GM12864 (cell line): Measurements from ENCODE around the gene ARHGAP22.

Experiments
- DNase-seq: peaks from one replicate; pipeline ENCODE4 v3.0.0-alpha.2; 2011; ENCODE audit warnings: low read depth
- H3K4me3 ChIP-seq: 2 replicates; pipeline ENCODE4 v1.5.1; 2011; ENCODE audit warnings: mild to moderate bottlenecking, low read depth, low read length, control low read depth
- CTCF ChIP-seq: IDR thresholded peaks from 2 replicates; pipeline ENCODE4 v1.5.1; 2011; ENCODE audit warnings: low read depth, mild to moderate bottlenecking, moderate library complexity, low read length, control low read depth, inconsistent platforms; ENCODE audit errors: missing control alignments

The ARHGAP22 gene

DNA sequence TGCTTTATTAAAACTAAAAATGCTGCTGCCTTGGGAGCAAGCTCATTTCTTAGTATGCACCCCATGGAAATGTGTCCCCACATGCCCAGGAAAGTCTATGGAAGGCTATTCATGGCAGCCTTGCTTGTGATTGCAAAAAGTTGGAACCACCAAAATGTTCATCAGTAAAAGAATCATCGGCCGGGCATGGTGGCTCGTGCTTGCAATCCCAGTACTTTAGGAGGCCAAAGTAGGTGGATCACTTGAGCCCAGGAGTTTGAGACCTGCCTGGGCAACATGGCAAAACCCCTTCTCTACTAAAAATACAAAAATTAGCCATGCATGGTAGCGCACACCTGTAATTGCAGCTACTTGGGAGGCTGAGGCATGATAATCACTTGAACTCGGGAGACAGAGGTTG is 79.8 kb downstream of the ARHGAP22 start:
- no peak for DNase-seq
- TF ChIP-seq CTCF, result no peak
- H3K4me3 ChIP-seq, result no peak overlapping the region

DNA sequence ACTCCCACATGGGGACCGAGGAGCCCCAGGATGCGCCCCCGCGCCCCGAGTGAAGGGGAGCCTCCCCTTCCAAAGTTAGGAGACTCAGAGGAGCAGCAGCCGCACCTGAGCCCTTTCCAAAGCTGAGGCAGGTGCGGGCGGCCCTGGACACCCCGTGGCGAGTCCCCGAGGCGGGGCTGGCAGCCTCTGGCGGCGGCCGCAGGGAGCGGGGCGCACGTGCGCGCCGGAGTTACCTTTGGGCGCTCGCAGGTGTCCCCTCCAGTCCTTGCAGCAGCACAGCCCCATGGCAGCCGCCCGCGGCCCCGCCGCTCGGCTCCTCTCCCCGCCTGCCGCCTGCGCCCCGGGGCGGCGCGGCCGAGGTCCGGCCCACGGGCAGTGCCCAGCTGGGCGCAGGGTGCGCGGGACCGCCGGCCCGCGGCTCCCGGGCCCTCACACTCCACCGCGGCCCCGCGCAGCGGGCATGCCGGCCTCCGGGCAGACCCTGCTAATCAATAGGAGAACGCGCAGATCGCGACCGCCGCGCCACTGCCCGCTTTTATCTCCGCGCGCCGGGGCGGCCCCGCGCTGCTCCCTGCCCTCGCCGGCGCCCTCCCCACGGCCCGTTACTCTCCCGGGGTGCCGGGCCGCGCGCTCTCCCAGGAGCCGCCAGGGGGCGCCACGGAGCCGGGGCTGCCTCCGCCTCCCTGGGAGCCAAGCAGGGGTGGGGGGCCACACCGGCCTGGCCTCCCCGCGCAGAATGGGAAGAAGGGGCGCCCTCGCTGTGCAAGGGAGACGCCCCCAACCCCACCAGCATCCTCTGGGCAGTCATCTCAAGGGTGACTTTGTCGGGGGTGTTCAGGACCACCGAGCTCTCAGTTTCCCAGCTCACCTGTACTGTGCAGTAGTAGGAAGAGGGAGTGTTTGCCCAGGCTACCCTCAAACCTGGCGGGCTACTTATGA is 80.8 kb downstream of the ARHGAP22 start:
- peak overlapping the region; percentile 15 for H3K4me3 ChIP-seq
- TF ChIP-seq CTCF, result peak; percentile 49
- DNase-seq, result no peak

- TF ChIP-seq CTCF, result no peak
- H3K4me3 ChIP-seq, result no peak overlapping the region; the same call in 1 of the 2 replicates
- no peak for DNase-seq
These were observed 81.6 kb downstream of the ARHGAP22 start for GRCh38 chr10:48523212-48523819.

GRCh38 chr10:48522011-48522765 is 82.7 kb downstream of the ARHGAP22 start:
- TF ChIP-seq CTCF, result no peak
- H3K4me3 ChIP-seq, result no peak overlapping the region
- no peak for DNase-seq

GRCh38 chr10:48520594-48520993 is 84.3 kb downstream of the ARHGAP22 start:
- TF ChIP-seq CTCF, result no peak
- no peak for DNase-seq
- no peak overlapping the region for H3K4me3 ChIP-seq

- H3K4me3 ChIP-seq, result no peak overlapping the region
- TF ChIP-seq CTCF, result no peak
- DNase-seq, result no peak
These were observed 84.7 kb downstream of the ARHGAP22 start for GRCh38 chr10:48520184-48520506.
